SK-N-SH (cell line): ENCODE results near the gene HS6ST1.

Experiments
- CHD2 ChIP-seq: fragments of 150-350 bp; IDR thresholded peaks from 2 replicates; pipeline ENCODE4 v1.6.1; 2018; ENCODE audit warnings: low read length; ENCODE audit not compliant: partially characterized antibody
- FOXJ3 ChIP-seq: sonication (generic); formaldehyde crosslinking; IDR thresholded peaks from 2 replicates; pipeline ENCODE4 v1.5.1; 2020; ENCODE audit warnings: mild to moderate bottlenecking, missing genetic modification reagents
- FOXM1 ChIP-seq: IDR thresholded peaks from 2 replicates; pipeline ENCODE4 v1.4.0; 2012; ENCODE audit warnings: low read depth, mild to moderate bottlenecking
- GATA2 ChIP-seq: sonication (generic); formaldehyde crosslinking; IDR thresholded peaks from 2 replicates; pipeline ENCODE4 v1.5.0; 2020; ENCODE audit warnings: mild to moderate bottlenecking, missing genetic modification reagents
- RAD21 ChIP-seq: IDR thresholded peaks from 2 replicates; pipeline ENCODE4 v1.6.1; 2012; ENCODE audit warnings: mild to moderate bottlenecking, low read length
- RXRA ChIP-seq: IDR thresholded peaks from 2 replicates; pipeline ENCODE4 v1.4.0; 2012; ENCODE audit warnings: low read depth, mild to moderate bottlenecking, borderline replicate concordance
- TAF1 ChIP-seq: IDR thresholded peaks from 2 replicates; pipeline ENCODE4 v1.6.1; 2012; ENCODE audit warnings: low read depth, mild to moderate bottlenecking, low read length, moderate library complexity, borderline replicate concordance
- YY1 ChIP-seq: IDR thresholded peaks from 2 replicates; pipeline ENCODE4 v1.4.0; 2012; ENCODE audit warnings: low read depth, mild to moderate bottlenecking
- TF ChIP-seq, protein P1 (sequence below): fragments of 200-600 bp; sonication (generic); IDR thresholded peaks from 2 replicates; pipeline ENCODE4 v1.6.1; 2017; ENCODE audit warnings: antibody characterized with exemption, mild to moderate bottlenecking, moderate library complexity
- TF ChIP-seq, protein P2 (sequence below): IDR thresholded peaks from 2 replicates; pipeline ENCODE4 v1.4.0; 2012; ENCODE audit warnings: low read depth, borderline replicate concordance
- TF ChIP-seq, protein P3 (sequence below): fragments of 150-350 bp; IDR thresholded peaks from 2 replicates; pipeline ENCODE4 v1.6.1; 2017; ENCODE audit warnings: antibody characterized with exemption, low read length, low read depth, borderline replicate concordance
- TF ChIP-seq, protein P4 (sequence below): IDR thresholded peaks from 2 replicates; pipeline ENCODE4 v1.4.0; 2012; ENCODE audit warnings: low read depth
- TF ChIP-seq, protein P5 (sequence below): IDR thresholded peaks from 2 replicates; pipeline ENCODE4 v1.6.1; 2012; ENCODE audit warnings: mild to moderate bottlenecking, low read depth, low read length, moderate library complexity

- TF ChIP-seq, protein P1, sequence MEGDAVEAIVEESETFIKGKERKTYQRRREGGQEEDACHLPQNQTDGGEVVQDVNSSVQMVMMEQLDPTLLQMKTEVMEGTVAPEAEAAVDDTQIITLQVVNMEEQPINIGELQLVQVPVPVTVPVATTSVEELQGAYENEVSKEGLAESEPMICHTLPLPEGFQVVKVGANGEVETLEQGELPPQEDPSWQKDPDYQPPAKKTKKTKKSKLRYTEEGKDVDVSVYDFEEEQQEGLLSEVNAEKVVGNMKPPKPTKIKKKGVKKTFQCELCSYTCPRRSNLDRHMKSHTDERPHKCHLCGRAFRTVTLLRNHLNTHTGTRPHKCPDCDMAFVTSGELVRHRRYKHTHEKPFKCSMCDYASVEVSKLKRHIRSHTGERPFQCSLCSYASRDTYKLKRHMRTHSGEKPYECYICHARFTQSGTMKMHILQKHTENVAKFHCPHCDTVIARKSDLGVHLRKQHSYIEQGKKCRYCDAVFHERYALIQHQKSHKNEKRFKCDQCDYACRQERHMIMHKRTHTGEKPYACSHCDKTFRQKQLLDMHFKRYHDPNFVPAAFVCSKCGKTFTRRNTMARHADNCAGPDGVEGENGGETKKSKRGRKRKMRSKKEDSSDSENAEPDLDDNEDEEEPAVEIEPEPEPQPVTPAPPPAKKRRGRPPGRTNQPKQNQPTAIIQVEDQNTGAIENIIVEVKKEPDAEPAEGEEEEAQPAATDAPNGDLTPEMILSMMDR = no peak
- TF ChIP-seq FOXM1 (no peak), FOXJ3 (CRISPR knock-in tag) (no peak), RXRA (no peak), TAF1 (no peak), CHD2 (no peak), RAD21 (no peak), GATA2 (CRISPR knock-in tag) (no peak), YY1 (no peak)
- TF ChIP-seq, protein P2, sequence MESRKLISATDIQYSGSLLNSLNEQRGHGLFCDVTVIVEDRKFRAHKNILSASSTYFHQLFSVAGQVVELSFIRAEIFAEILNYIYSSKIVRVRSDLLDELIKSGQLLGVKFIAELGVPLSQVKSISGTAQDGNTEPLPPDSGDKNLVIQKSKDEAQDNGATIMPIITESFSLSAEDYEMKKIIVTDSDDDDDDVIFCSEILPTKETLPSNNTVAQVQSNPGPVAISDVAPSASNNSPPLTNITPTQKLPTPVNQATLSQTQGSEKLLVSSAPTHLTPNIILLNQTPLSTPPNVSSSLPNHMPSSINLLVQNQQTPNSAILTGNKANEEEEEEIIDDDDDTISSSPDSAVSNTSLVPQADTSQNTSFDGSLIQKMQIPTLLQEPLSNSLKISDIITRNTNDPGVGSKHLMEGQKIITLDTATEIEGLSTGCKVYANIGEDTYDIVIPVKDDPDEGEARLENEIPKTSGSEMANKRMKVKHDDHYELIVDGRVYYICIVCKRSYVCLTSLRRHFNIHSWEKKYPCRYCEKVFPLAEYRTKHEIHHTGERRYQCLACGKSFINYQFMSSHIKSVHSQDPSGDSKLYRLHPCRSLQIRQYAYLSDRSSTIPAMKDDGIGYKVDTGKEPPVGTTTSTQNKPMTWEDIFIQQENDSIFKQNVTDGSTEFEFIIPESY = no peak
- TF ChIP-seq, protein P3, sequence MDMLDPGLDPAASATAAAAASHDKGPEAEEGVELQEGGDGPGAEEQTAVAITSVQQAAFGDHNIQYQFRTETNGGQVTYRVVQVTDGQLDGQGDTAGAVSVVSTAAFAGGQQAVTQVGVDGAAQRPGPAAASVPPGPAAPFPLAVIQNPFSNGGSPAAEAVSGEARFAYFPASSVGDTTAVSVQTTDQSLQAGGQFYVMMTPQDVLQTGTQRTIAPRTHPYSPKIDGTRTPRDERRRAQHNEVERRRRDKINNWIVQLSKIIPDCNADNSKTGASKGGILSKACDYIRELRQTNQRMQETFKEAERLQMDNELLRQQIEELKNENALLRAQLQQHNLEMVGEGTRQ = no peak
- TF ChIP-seq, protein P4, sequence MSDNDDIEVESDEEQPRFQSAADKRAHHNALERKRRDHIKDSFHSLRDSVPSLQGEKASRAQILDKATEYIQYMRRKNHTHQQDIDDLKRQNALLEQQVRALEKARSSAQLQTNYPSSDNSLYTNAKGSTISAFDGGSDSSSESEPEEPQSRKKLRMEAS = no peak
- TF ChIP-seq, protein P5, sequence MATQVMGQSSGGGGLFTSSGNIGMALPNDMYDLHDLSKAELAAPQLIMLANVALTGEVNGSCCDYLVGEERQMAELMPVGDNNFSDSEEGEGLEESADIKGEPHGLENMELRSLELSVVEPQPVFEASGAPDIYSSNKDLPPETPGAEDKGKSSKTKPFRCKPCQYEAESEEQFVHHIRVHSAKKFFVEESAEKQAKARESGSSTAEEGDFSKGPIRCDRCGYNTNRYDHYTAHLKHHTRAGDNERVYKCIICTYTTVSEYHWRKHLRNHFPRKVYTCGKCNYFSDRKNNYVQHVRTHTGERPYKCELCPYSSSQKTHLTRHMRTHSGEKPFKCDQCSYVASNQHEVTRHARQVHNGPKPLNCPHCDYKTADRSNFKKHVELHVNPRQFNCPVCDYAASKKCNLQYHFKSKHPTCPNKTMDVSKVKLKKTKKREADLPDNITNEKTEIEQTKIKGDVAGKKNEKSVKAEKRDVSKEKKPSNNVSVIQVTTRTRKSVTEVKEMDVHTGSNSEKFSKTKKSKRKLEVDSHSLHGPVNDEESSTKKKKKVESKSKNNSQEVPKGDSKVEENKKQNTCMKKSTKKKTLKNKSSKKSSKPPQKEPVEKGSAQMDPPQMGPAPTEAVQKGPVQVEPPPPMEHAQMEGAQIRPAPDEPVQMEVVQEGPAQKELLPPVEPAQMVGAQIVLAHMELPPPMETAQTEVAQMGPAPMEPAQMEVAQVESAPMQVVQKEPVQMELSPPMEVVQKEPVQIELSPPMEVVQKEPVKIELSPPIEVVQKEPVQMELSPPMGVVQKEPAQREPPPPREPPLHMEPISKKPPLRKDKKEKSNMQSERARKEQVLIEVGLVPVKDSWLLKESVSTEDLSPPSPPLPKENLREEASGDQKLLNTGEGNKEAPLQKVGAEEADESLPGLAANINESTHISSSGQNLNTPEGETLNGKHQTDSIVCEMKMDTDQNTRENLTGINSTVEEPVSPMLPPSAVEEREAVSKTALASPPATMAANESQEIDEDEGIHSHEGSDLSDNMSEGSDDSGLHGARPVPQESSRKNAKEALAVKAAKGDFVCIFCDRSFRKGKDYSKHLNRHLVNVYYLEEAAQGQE = no peak
These were observed 11.7 kb downstream of the HS6ST1 start for GRCh38 chr2:128306931-128307460.
